Duodenal mucosa (tissue), 2 donors: ENCODE data around the gene KCNK16.
A peak's percentile ranks its signal among the peaks of the same experiment; 100 is the strongest.

ENCODE experiments used
- H3K27ac ChIP-seq: one replicate; pipeline ENCODE4 v1.7.0; 2013; ENCODE audit warnings: low read depth, low read length
- H3K27me3 ChIP-seq, 2 donors: one replicate each; pipeline ENCODE4 v1.7.0; 2013; ENCODE audit warnings: low read length in 2 of 2, control low read depth in 1 of 2; ENCODE audit not compliant: insufficient read depth in 2 of 2, control insufficient read depth in 1 of 2
- H3K36me3 ChIP-seq, 2 donors: one replicate each; pipeline ENCODE4 v1.7.0; 2013; ENCODE audit warnings: low read length in 2 of 2, control low read depth in 1 of 2; ENCODE audit not compliant: insufficient read depth in 2 of 2, control insufficient read depth in 1 of 2
- H3K4me1 ChIP-seq, 2 donors: one replicate each; pipeline ENCODE4 v1.7.0; 2013; ENCODE audit warnings: low read length in 2 of 2, control low read depth in 1 of 2; ENCODE audit not compliant: insufficient read depth in 2 of 2, control insufficient read depth in 1 of 2
- H3K4me3 ChIP-seq, 2 donors: one replicate each; pipeline ENCODE4 v1.7.0; 2013; ENCODE audit warnings: low read length in 2 of 2, low read depth in 1 of 2
- H3K9ac ChIP-seq, 2 donors: one replicate each; pipeline ENCODE4 v1.7.0; 2013; ENCODE audit warnings: low read length in 2 of 2, low read depth in 1 of 2
- H3K9me3 ChIP-seq, 2 donors: one replicate each; pipeline ENCODE4 v1.7.0; 2013; ENCODE audit warnings: low read length in 2 of 2, control low read depth in 1 of 2; ENCODE audit not compliant: control insufficient read depth in 1 of 2

Gene KCNK16

GRCh38 chr6:39328066-39328465 is 5.6 kb upstream of the KCNK16 start:
- H3K27me3 ChIP-seq = peaks cover 0 to 5% of the 10 kb centered on the region in 2 donors
- no peaks in the 10 kb centered on the region for H3K4me1 ChIP-seq
- H3K9ac ChIP-seq = no peak overlapping the region
- no peaks in the 10 kb centered on the region for H3K36me3 ChIP-seq
- H3K4me3 ChIP-seq = no peak overlapping the region
- H3K27ac ChIP-seq = no peak overlapping the region
- no peaks in the 10 kb centered on the region for H3K9me3 ChIP-seq

- Histone ChIP-seq H3K27ac (no peak overlapping the region), H3K4me3 (no peak overlapping the region), H3K4me1 (no peaks in the 10 kb centered on the region), H3K9ac (no peak overlapping the region), H3K36me3 (no peaks in the 10 kb centered on the region), H3K9me3 (no peaks in the 10 kb centered on the region), H3K27me3 (peaks cover 0 to 5% of the 10 kb centered on the region in 2 donors)
Observed at GRCh38 chr6:39327507-39327906, 5.0 kb upstream of the KCNK16 start.

GRCh38 chr6:39321761-39322160 is 741 bp downstream of the KCNK16 start:
- Histone ChIP-seq H3K9me3 (no peaks in the 10 kb centered on the region), H3K4me1 (no peaks in the 10 kb centered on the region), H3K27me3 (peaks cover 0 to 5% of the 10 kb centered on the region in 2 donors), H3K9ac (no peak overlapping the region), H3K4me3 (no peak overlapping the region), H3K27ac (no peak overlapping the region), H3K36me3 (no peaks in the 10 kb centered on the region)

- Histone ChIP-seq H3K36me3 (no peaks in the 10 kb centered on the region), H3K4me3 (no peak overlapping the region), H3K9ac (no peak overlapping the region), H3K4me1 (no peaks in the 10 kb centered on the region), H3K27me3 (no peaks in the 10 kb centered on the region), H3K9me3 (no peaks in the 10 kb centered on the region), H3K27ac (no peak overlapping the region)
Observed at GRCh38 chr6:39320363-39320984, 2.0 kb downstream of the KCNK16 start.

GRCh38 chr6:39319621-39320362 is 2.7 kb downstream of the KCNK16 start:
- Histone ChIP-seq H3K27me3 (peaks cover under 1 to 6% of the 10 kb centered on the region in 2 donors), H3K4me3 (no peak overlapping the region), H3K4me1 (no peaks in the 10 kb centered on the region), H3K36me3 (no peaks in the 10 kb centered on the region), H3K27ac (no peak overlapping the region), H3K9me3 (no peaks in the 10 kb centered on the region), H3K9ac (no peak overlapping the region)

- Histone ChIP-seq H3K9me3 (no peaks in the 10 kb centered on the region), H3K4me1 (peaks cover 7 to 19% of the 10 kb centered on the region in 2 donors), H3K27ac (no peak overlapping the region), H3K9ac (no peak overlapping the region), H3K27me3 (peaks cover 25 to 30% of the 10 kb centered on the region in 2 donors), H3K4me3 (no peak overlapping the region), H3K36me3 (no peaks in the 10 kb centered on the region)
Observed at GRCh38 chr6:39317256-39317655, 5.2 kb downstream of the KCNK16 start.

- H3K4me3 ChIP-seq = peak within 1 kb of the TSS; percentile 37 to 51
- no peaks in the 10 kb centered on the region for H3K36me3 ChIP-seq
- H3K4me1 ChIP-seq = peaks cover 7 to 19% of the 10 kb centered on the region in 2 donors
- no peak within 1 kb of the TSS for H3K9ac ChIP-seq
- H3K9me3 ChIP-seq = no peaks in the 10 kb centered on the region
- peaks cover 36 to 37% of the 10 kb centered on the region in 2 donors for H3K27me3 ChIP-seq
- no peak within 1 kb of the TSS for H3K27ac ChIP-seq
Observed at GRCh38 chr6:39314273-39314795, 8.2 kb downstream of the KCNK16 start, which contains the start of gene KCNK17. Gene KCNK17, minus strand, starts transcription at chr6:39314419. Its CDS starts 99 bp downstream, at chr6:39314320.

GRCh38 chr6:39313526-39314272 is 8.8 kb downstream of the KCNK16 start:
- H3K9me3 ChIP-seq = no peaks in the 10 kb centered on the region
- no peaks in the 10 kb centered on the region for H3K36me3 ChIP-seq
- H3K27me3 ChIP-seq = peaks cover 36 to 37% of the 10 kb centered on the region in 2 donors
- H3K27ac ChIP-seq = no peak overlapping the region
- H3K4me1 ChIP-seq = peaks cover 7 to 19% of the 10 kb centered on the region in 2 donors
- peak overlapping the region; percentile 37 to 51 for H3K4me3 ChIP-seq
- no peak overlapping the region for H3K9ac ChIP-seq

GRCh38 chr6:39312912-39313525 is 9.5 kb downstream of the KCNK16 start:
- no peaks in the 10 kb centered on the region for H3K9me3 ChIP-seq
- no peaks in the 10 kb centered on the region for H3K36me3 ChIP-seq
- H3K4me1 ChIP-seq = peaks cover 7 to 19% of the 10 kb centered on the region in 2 donors
- H3K4me3 ChIP-seq = peak overlapping the region; percentile 37 to 51
- H3K27ac ChIP-seq = no peak overlapping the region
- peaks cover 36 to 37% of the 10 kb centered on the region in 2 donors for H3K27me3 ChIP-seq
- H3K9ac ChIP-seq = no peak overlapping the region
